AG09319 (cell line): ENCODE results near the gene TRIM61.
"Not testable (repeated sequence)": the region's sequence is repeated elsewhere in the genome, so short reads cannot be mapped to it uniquely, and the experiment has no call there.

Source experiments
- DNase-seq: peaks from one replicate; pipeline ENCODE4 v3.0.0-alpha.2; 2010; ENCODE audit warnings: low read depth; ENCODE audit errors: extremely low read depth
- CTCF ChIP-seq: IDR thresholded peaks from 2 replicates; pipeline ENCODE4 v1.5.1; 2011; ENCODE audit warnings: low read depth, mild to moderate bottlenecking, inconsistent platforms, low read length, moderate library complexity

The TRIM61 gene

GRCh38 chr4:165009493-165010227 is 32.2 kb upstream of the TRIM61 start:
- no peak for TF ChIP-seq CTCF
- DNase-seq = no peak

- no peak for DNase-seq
- TF ChIP-seq CTCF = no peak
These were observed 29.4 kb upstream of the TRIM61 start for GRCh38 chr4:165006886-165007285.

- no peak for TF ChIP-seq CTCF
- no peak for DNase-seq
These were observed 29.0 kb upstream of the TRIM61 start for GRCh38 chr4:165006456-165006855.

GRCh38 chr4:165005352-165005925 is 28.0 kb upstream of the TRIM61 start:
- no peak for DNase-seq
- no peak for TF ChIP-seq CTCF

GRCh38 chr4:165001957-165002356 is 24.5 kb upstream of the TRIM61 start:
- not testable (repeated sequence) for DNase-seq

GRCh38 chr4:164998526-164999080 is 21.1 kb upstream of the TRIM61 start:
- not testable (repeated sequence) for DNase-seq

GRCh38 chr4:164997941-164998340 is 20.5 kb upstream of the TRIM61 start:
- no peak for DNase-seq
- no peak for TF ChIP-seq CTCF

- DNase-seq = no peak
- peak; percentile 5; the same call in 1 of the 2 replicates for TF ChIP-seq CTCF
These were observed 19.9 kb upstream of the TRIM61 start for GRCh38 chr4:164997324-164997723.

GRCh38 chr4:164996123-164996522 is 18.7 kb upstream of the TRIM61 start:
- DNase-seq = not testable (repeated sequence)

- DNase-seq = not testable (repeated sequence)
These were observed 13.3 kb upstream of the TRIM61 start for GRCh38 chr4:164990786-164991185.
